H9 (cell line): ENCODE results near the gene NINJ1. TPM values are rescaled to one million over a fixed set of nuclear protein-coding genes. Genes with fewer than 3 reads are reported as not detected.

Source experiments
- DNase-seq: peaks from one replicate; pipeline ENCODE4 v3.0.0-alpha.2; 2017
- H2AFZ ChIP-seq: one replicate; pipeline ENCODE4 v1.6.1; 2013; ENCODE audit warnings: mild to moderate bottlenecking, low read length, control low read depth, moderate library complexity
- H2AK5ac ChIP-seq: 2 replicates; pipeline ENCODE4 v1.6.1; 2013; ENCODE audit warnings: low read length, control low read depth, mixed read lengths; ENCODE audit not compliant: insufficient read length
- H2BK120ac ChIP-seq: one replicate; pipeline ENCODE4 v1.6.1; 2013; ENCODE audit warnings: low read depth, mild to moderate bottlenecking, low read length, control low read depth, inconsistent platforms; ENCODE audit not compliant: poor library complexity, severe bottlenecking
- H2BK12ac ChIP-seq: 2 replicates; pipeline ENCODE4 v1.6.1; 2013; ENCODE audit warnings: low read length, control low read depth, mixed read lengths, low read depth; ENCODE audit not compliant: insufficient read length
- H2BK15ac ChIP-seq: 2 replicates; pipeline ENCODE4 v1.6.1; 2013; ENCODE audit warnings: low read depth, low read length, control low read depth
- H2BK20ac ChIP-seq: one replicate; pipeline ENCODE4 v1.6.1; 2013; ENCODE audit warnings: low read depth, mild to moderate bottlenecking, low read length, control low read depth, inconsistent platforms; ENCODE audit not compliant: poor library complexity, severe bottlenecking
- H2BK5ac ChIP-seq: 2 replicates; pipeline ENCODE4 v1.6.1; 2013; ENCODE audit warnings: low read length, control low read depth, mixed read lengths; ENCODE audit not compliant: insufficient read length
- H3K14ac ChIP-seq: 2 replicates; pipeline ENCODE4 v1.6.1; 2013; ENCODE audit warnings: low read length, control low read depth; ENCODE audit not compliant: insufficient read depth
- H3K18ac ChIP-seq: 2 replicates; pipeline ENCODE4 v1.6.1; 2013; ENCODE audit warnings: low read depth, mild to moderate bottlenecking, mixed read lengths, low read length, control low read depth; ENCODE audit not compliant: insufficient read length
- H3K23ac ChIP-seq: 2 replicates; pipeline ENCODE4 v1.6.1; 2013; ENCODE audit warnings: low read length, control low read depth, mixed read lengths, low read depth; ENCODE audit not compliant: insufficient read length
- H3K23me2 ChIP-seq: 2 replicates; pipeline ENCODE4 v1.6.1; 2013; ENCODE audit warnings: low read depth, mild to moderate bottlenecking, mixed read lengths, low read length, control low read depth; ENCODE audit not compliant: insufficient read length, poor library complexity, severe bottlenecking
- H3K27ac ChIP-seq: 2 replicates; pipeline ENCODE4 v1.5.1; 2013; ENCODE audit warnings: low read length, control low read depth, mixed read lengths, low read depth; ENCODE audit not compliant: insufficient read length
- H3K27me3 ChIP-seq: 2 replicates; pipeline ENCODE4 v1.6.1; 2013; ENCODE audit warnings: low read length, control low read depth, inconsistent platforms; ENCODE audit not compliant: insufficient read depth
- H3K4ac ChIP-seq: 2 replicates; pipeline ENCODE4 v1.6.1; 2013; ENCODE audit warnings: low read depth, mild to moderate bottlenecking, control low read depth, inconsistent platforms, low read length, moderate library complexity
- H3K4me1 ChIP-seq: 2 replicates; pipeline ENCODE4 v1.6.1; 2013; ENCODE audit warnings: low read length, control low read depth, inconsistent platforms; ENCODE audit not compliant: insufficient read depth
- H3K4me2 ChIP-seq: 2 replicates; pipeline ENCODE4 v1.6.1; 2013; ENCODE audit warnings: low read length, control low read depth, mixed read lengths; ENCODE audit not compliant: insufficient read length, insufficient read depth
- H3K56ac ChIP-seq: 2 replicates; pipeline ENCODE4 v1.6.1; 2013; ENCODE audit warnings: low read depth, mild to moderate bottlenecking, mixed read lengths, low read length, control low read depth; ENCODE audit not compliant: insufficient read length
- H3K79me1 ChIP-seq: 2 replicates; pipeline ENCODE4 v1.6.1; 2013; ENCODE audit warnings: low read depth, mild to moderate bottlenecking, moderate library complexity, low read length, control low read depth, inconsistent platforms; ENCODE audit not compliant: insufficient read depth, poor library complexity, severe bottlenecking
- H3K79me2 ChIP-seq: 2 replicates; pipeline ENCODE4 v1.6.1; 2013; ENCODE audit warnings: low read length, control low read depth, inconsistent platforms; ENCODE audit not compliant: insufficient read depth
- H3K9ac ChIP-seq: 2 replicates; pipeline ENCODE4 v1.6.1; 2013; ENCODE audit warnings: low read length, control low read depth, mixed read lengths; ENCODE audit not compliant: insufficient read length; ENCODE audit errors: extremely low read depth
- H3K9me3 ChIP-seq: one replicate; pipeline ENCODE4 v1.6.1; 2013; ENCODE audit warnings: low read depth, low read length, inconsistent platforms; ENCODE audit not compliant: control insufficient read depth
- H3T11ph ChIP-seq: one replicate; pipeline ENCODE4 v1.6.1; 2013; ENCODE audit warnings: mild to moderate bottlenecking, low read length, control low read depth, inconsistent platforms
- H4K20me1 ChIP-seq: one replicate; pipeline ENCODE4 v1.6.1; 2013; ENCODE audit not compliant: control insufficient read depth, insufficient read length, insufficient read depth
- H4K5ac ChIP-seq: 2 replicates; pipeline ENCODE4 v1.6.1; 2013; ENCODE audit warnings: low read depth, mild to moderate bottlenecking, mixed read lengths, low read length, control low read depth; ENCODE audit not compliant: insufficient read length
- H4K8ac ChIP-seq: replicated peaks from 2 replicates; pipeline ENCODE4 v1.6.1; 2013; ENCODE audit warnings: low read length, control low read depth, mixed read lengths, low read depth; ENCODE audit not compliant: insufficient read length
- H4K91ac ChIP-seq: 2 replicates; pipeline ENCODE4 v1.6.1; 2013; ENCODE audit warnings: low read depth, mild to moderate bottlenecking, moderate library complexity, mixed read lengths, low read length, control low read depth; ENCODE audit not compliant: insufficient read length
- H3K27ac Mint-ChIP-seq, 3 experiments: 2 replicates in 2 of 3; 3 replicates in 1 of 3; pipeline ENCODE4 v1.8.0; 2020 to 2021; ENCODE audit warnings: mixed read lengths in 3 of 3, mild to moderate bottlenecking in 1 of 3, moderate library complexity in 1 of 3
- H3K27me3 Mint-ChIP-seq: 2 replicates; pipeline ENCODE4 v1.8.0; 2021; ENCODE audit warnings: low read depth, mild to moderate bottlenecking, moderate library complexity, mixed read lengths
- H3K36me3 Mint-ChIP-seq, 3 experiments: 2 replicates in 2 of 3; 3 replicates in 1 of 3; pipeline ENCODE4 v1.8.0; 2020 to 2021; ENCODE audit warnings: low read depth in 3 of 3, mixed read lengths in 3 of 3; ENCODE audit not compliant: insufficient read depth in 1 of 3
- H3K4me1 Mint-ChIP-seq, 2 experiments: 2 replicates each; pipeline ENCODE4 v1.8.0; 2020; ENCODE audit warnings: mixed read lengths in 2 of 2
- H3K4me3 Mint-ChIP-seq, 2 experiments: 2 replicates in 1 of 2; 3 replicates in 1 of 2; pipeline ENCODE4 v1.8.0; 2020 to 2021; ENCODE audit warnings: mild to moderate bottlenecking in 2 of 2, mixed read lengths in 2 of 2, moderate library complexity in 1 of 2
- H3K9me3 Mint-ChIP-seq, 2 experiments: 2 replicates in 1 of 2; 3 replicates in 1 of 2; pipeline ENCODE4 v1.8.0; 2020; ENCODE audit warnings: mild to moderate bottlenecking in 2 of 2, mixed read lengths in 2 of 2, moderate library complexity in 1 of 2
- WGBS: extraction: QIAGEN DNeasy Blood & Tissue Kit; methylation state at CpG from one replicate; pipeline ENCODE4 v1.1.7; 2013; ENCODE audit warnings: missing lambda C conversion rate, low lambda C conversion rate, mixed read lengths; ENCODE audit not compliant: insufficient read length; ENCODE audit errors: extremely low coverage; 5-methylcytosine and 5-hydroxymethylcytosine counted together
- total RNA-seq: library from RNA; stranded (reverse); gene quantifications from 2 replicates; pipeline ENCODE4 v1.2.1, GENCODE V29; 2021
- TF ChIP-seq, protein P1 (sequence below): fragments of 200-600 bp; sonication (generic); conservative IDR thresholded peaks from 3 replicates; pipeline ENCODE4 v1.8.0; 2021; ENCODE audit warnings: antibody characterized with exemption, mild to moderate bottlenecking

The NINJ1 gene
- total RNA-seq, 1 experiment from 2014 or later: 28.9 TPM

DNA sequence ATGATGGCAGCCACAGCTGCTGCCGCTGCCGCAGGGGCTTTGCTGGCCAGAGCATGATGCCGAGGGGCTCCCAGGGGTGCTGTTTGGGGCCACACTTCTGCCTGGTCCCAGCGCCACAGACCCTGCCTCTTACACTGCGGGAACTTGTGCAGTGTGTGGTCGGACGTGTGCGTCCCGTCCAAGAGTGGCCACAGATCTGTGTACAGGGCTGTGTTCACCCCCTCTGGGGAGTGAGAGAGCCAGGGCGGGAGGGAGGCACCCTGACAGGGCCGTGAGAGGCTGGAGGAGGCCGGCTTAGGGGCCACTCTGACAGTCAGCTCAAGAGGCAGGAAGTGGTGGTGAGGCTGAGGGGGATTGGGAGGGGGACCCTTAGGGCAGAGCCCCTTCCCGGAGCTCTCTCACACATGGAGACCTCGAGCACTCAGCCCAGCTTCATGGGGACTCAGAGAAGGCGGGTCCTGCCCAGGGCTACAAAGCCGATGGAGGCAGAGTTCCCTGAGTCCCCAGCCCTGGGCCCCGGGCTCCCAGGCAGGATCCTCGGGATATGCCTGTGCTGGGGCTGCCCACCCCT lies 51.1 kb downstream of the NINJ1 start:
- Histone ChIP-seq H3K79me2 (no peaks in the 10 kb centered on the region), H2BK20ac (no peak overlapping the region), H3K4ac (no peak overlapping the region), H4K8ac (no peak overlapping the region), H4K5ac (no peak overlapping the region), H2AK5ac (no peak overlapping the region), H3K4me1 (no peaks in the 10 kb centered on the region), H3T11ph (no peak overlapping the region), H3K56ac (no peak overlapping the region), H3K23me2 (no peaks in the 10 kb centered on the region), H3K27me3 (no peaks in the 10 kb centered on the region), H2AFZ (no peak overlapping the region), H3K9ac (no peak overlapping the region), H4K20me1 (no peaks in the 10 kb centered on the region), H2BK120ac (no peak overlapping the region), H3K23ac (no peak overlapping the region), H2BK12ac (no peak overlapping the region), H4K91ac (no peak overlapping the region), H3K4me2 (no peak overlapping the region), H2BK15ac (no peak overlapping the region), H2BK5ac (no peak overlapping the region), H3K9me3 (no peaks in the 10 kb centered on the region), H3K14ac (peak overlapping the region; percentile 36; the same call in 1 of the 2 replicates), H3K27ac (no peak overlapping the region), H3K18ac (no peak overlapping the region), H3K79me1 (no peaks in the 10 kb centered on the region)
- WGBS: no CpG with 5 or more reads among the region's 18 CpGs
- Mint-ChIP-seq H3K4me1 (0 out of 4 replicates have a peak, but pooled peaks cover 0 to 3% of the 10 kb centered on the region in 2 experiments), H3K36me3 (peaks cover 11 to 16% (median 13%) of the 10 kb centered on the region in 3 experiments), H3K4me3 (no peak overlapping the region), H3K27me3 (no peaks in the 10 kb centered on the region), H3K27ac (no peak overlapping the region), H3K9me3 (peaks cover 6 to 9% of the 10 kb centered on the region in 2 experiments; a peak in 4 of 5 replicates)
- no peak for DNase-seq
- TF ChIP-seq, protein P1, sequence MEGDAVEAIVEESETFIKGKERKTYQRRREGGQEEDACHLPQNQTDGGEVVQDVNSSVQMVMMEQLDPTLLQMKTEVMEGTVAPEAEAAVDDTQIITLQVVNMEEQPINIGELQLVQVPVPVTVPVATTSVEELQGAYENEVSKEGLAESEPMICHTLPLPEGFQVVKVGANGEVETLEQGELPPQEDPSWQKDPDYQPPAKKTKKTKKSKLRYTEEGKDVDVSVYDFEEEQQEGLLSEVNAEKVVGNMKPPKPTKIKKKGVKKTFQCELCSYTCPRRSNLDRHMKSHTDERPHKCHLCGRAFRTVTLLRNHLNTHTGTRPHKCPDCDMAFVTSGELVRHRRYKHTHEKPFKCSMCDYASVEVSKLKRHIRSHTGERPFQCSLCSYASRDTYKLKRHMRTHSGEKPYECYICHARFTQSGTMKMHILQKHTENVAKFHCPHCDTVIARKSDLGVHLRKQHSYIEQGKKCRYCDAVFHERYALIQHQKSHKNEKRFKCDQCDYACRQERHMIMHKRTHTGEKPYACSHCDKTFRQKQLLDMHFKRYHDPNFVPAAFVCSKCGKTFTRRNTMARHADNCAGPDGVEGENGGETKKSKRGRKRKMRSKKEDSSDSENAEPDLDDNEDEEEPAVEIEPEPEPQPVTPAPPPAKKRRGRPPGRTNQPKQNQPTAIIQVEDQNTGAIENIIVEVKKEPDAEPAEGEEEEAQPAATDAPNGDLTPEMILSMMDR: no peak
